HG03575 (cell line): ENCODE results near the gene AP2B1.

Experiments
- ATAC-seq: cut with Tn5 transposase; IDR thresholded peaks from one replicate; pipeline ENCODE4 v1.9.1; 2021; ENCODE audit not compliant: unreplicated experiment, insufficient number of reproducible peaks, low FRiP score; ENCODE audit errors: extremely low read depth

Gene AP2B1

GRCh38 chr17:35616536-35616935, 29.4 kb downstream of the AP2B1 start:
- no peak for ATAC-seq

- no peak for ATAC-seq
Measured at GRCh38 chr17:35617505-35617904, 30.4 kb downstream of the AP2B1 start.

GRCh38 chr17:35618628-35619027, 31.5 kb downstream of the AP2B1 start:
- no peak for ATAC-seq

- ATAC-seq = no peak
Measured at GRCh38 chr17:35621768-35622167, 34.6 kb downstream of the AP2B1 start.

- ATAC-seq = no peak
Measured at GRCh38 chr17:35627417-35627816, 40.3 kb downstream of the AP2B1 start.

- ATAC-seq = no peak
Measured at GRCh38 chr17:35630530-35631148, 43.5 kb downstream of the AP2B1 start.

- ATAC-seq = no peak
Measured at GRCh38 chr17:35641032-35641431, 53.9 kb downstream of the AP2B1 start.

- ATAC-seq = no peak
Measured at GRCh38 chr17:35645923-35646322, 58.8 kb downstream of the AP2B1 start.

GRCh38 chr17:35651467-35651866, 64.3 kb downstream of the AP2B1 start:
- ATAC-seq = no peak

GRCh38 chr17:35653619-35654361, 66.7 kb downstream of the AP2B1 start:
- ATAC-seq = no peak

- no peak for ATAC-seq
Measured at GRCh38 chr17:35655303-35655702, 68.2 kb downstream of the AP2B1 start.

GRCh38 chr17:35660902-35661301, 73.8 kb downstream of the AP2B1 start:
- ATAC-seq = no peak

- no peak for ATAC-seq
Measured at GRCh38 chr17:35664685-35665084, 77.6 kb downstream of the AP2B1 start.

- no peak for ATAC-seq
Measured at GRCh38 chr17:35665662-35666061, 78.5 kb downstream of the AP2B1 start.

GRCh38 chr17:35666070-35666469, 78.9 kb downstream of the AP2B1 start:
- no peak for ATAC-seq

- ATAC-seq = no peak
Measured at GRCh38 chr17:35666967-35667532, 79.9 kb downstream of the AP2B1 start.

- ATAC-seq = no peak
Measured at GRCh38 chr17:35668802-35669201, 81.7 kb downstream of the AP2B1 start.

- ATAC-seq = no peak
Measured at GRCh38 chr17:35674552-35674951, 87.4 kb downstream of the AP2B1 start.

- ATAC-seq = no peak
Measured at GRCh38 chr17:35676441-35676840, 89.3 kb downstream of the AP2B1 start.

- ATAC-seq = no peak
Measured at GRCh38 chr17:35679007-35679682, 92.0 kb downstream of the AP2B1 start.
